OCI-LY7 (cell line): ENCODE data around the gene KLC1. TPM values are rescaled to one million over a fixed set of nuclear protein-coding genes. Genes with fewer than 3 reads are reported as not detected.
A peak's percentile ranks its signal among the peaks of the same experiment; 100 is the strongest.

ENCODE experiments used
- BruUV-seq: library from RNA; stranded (reverse); fragments of 400-500 nt; replicated peaks from 2 replicates; lab custom pipeline; 2021; lab: Mats Ljungman, UMichigan
- CTCF ChIA-PET: fragments of 300-600 bp; sonication (Branson Sonifier 250); formaldehyde crosslinking; loops from one replicate; lab custom pipeline; 2022; ENCODE audit warnings: antibody characterized with exemption; ENCODE audit not compliant: unreplicated experiment; lab: Charles Lee
- POLR2A ChIA-PET: fragments of 300-600 bp; sonication (Branson Sonifier 250); formaldehyde crosslinking; loops from one replicate; lab custom pipeline; 2022; ENCODE audit warnings: antibody characterized with exemption; lab: Charles Lee
- DNase-seq: peaks from one replicate; pipeline ENCODE4 v3.0.0-alpha.2; 2015; ENCODE audit warnings: low spot score
- H2AFZ ChIP-seq: fragments of 200-600 bp; sonication (generic), shearing (Covaris generic); 2 replicates; pipeline ENCODE4 v1.6.1; 2014; ENCODE audit warnings: mild to moderate bottlenecking, antibody characterized with exemption, low read length, moderate library complexity
- H3K27ac ChIP-seq: fragments of 200-600 bp; sonication (generic); 2 replicates; pipeline ENCODE4 v1.5.1; 2014; ENCODE audit warnings: mixed run types, low read depth, mild to moderate bottlenecking, moderate library complexity, low read length, inconsistent platforms; ENCODE audit not compliant: poor library complexity, severe bottlenecking
- H3K36me3 ChIP-seq: fragments of 200-600 bp; sonication (generic); 2 replicates; pipeline ENCODE4 v1.6.1; 2014; ENCODE audit warnings: mild to moderate bottlenecking, antibody characterized with exemption, low read length, moderate library complexity, mixed read lengths; ENCODE audit not compliant: insufficient read depth
- H3K4me1 ChIP-seq: fragments of 200-600 bp; sonication (generic); 2 replicates; pipeline ENCODE4 v1.5.1; 2014; ENCODE audit warnings: mild to moderate bottlenecking, low read length; ENCODE audit not compliant: insufficient read depth, poor library complexity, severe bottlenecking
- H3K4me2 ChIP-seq: fragments of 200-600 bp; sonication (generic); 2 replicates; pipeline ENCODE4 v1.6.1; 2014; ENCODE audit warnings: mild to moderate bottlenecking, low read length
- H3K4me3 ChIP-seq: fragments of 200-600 bp; sonication (generic); 2 replicates; pipeline ENCODE4 v1.5.1; 2014; ENCODE audit warnings: mild to moderate bottlenecking, low read depth, low read length; ENCODE audit not compliant: poor library complexity, severe bottlenecking
- H3K79me2 ChIP-seq: fragments of 200-600 bp; sonication (generic); 2 replicates; pipeline ENCODE4 v1.6.1; 2016; ENCODE audit warnings: low read depth, mild to moderate bottlenecking, low read length, moderate library complexity, mixed read lengths; ENCODE audit not compliant: insufficient read depth
- H3K9me2 ChIP-seq: fragments of 200-600 bp; sonication (generic); 2 replicates; pipeline ENCODE4 v1.6.1; 2016; ENCODE audit warnings: mild to moderate bottlenecking, low read length, mixed read lengths; ENCODE audit not compliant: insufficient read depth
- H3K9me3 ChIP-seq: fragments of 200-600 bp; sonication (generic); 2 replicates; pipeline ENCODE4 v1.6.1; 2014; ENCODE audit warnings: mild to moderate bottlenecking, mixed run types, low read length, mixed read lengths
- H4K20me1 ChIP-seq: fragments of 200-600 bp; sonication (generic); 2 replicates; pipeline ENCODE4 v1.6.1; 2014; ENCODE audit warnings: mild to moderate bottlenecking, antibody characterized with exemption, low read length, moderate library complexity, mixed read lengths; ENCODE audit not compliant: insufficient read depth
- CTCF ChIP-seq: fragments of 200-600 bp; sonication (generic); conservative IDR thresholded peaks from 2 replicates; pipeline ENCODE4 v1.5.1; 2014; ENCODE audit warnings: mild to moderate bottlenecking, antibody characterized with exemption, low read length, moderate library complexity, mixed read lengths
- EZH2phosphoT487 ChIP-seq: fragments of 200-600 bp; sonication (generic); IDR thresholded peaks from 2 replicates; pipeline ENCODE4 v1.6.1; 2018; ENCODE audit warnings: low read depth, borderline replicate concordance, mild to moderate bottlenecking, mixed run types, antibody characterized with exemption, low read length, moderate library complexity, mixed read lengths
- intact Hi-C: fragments of 100-400 bp; cut with micrococcal nuclease; formaldehyde crosslinking; loops from one replicate; pipeline ENCODE4 v1.10.0; 2022; ENCODE audit not compliant: unreplicated experiment
- total RNA-seq, 2 experiments: library from RNA; depleted of rRNA in 1 of 2; stranded (reverse); fragments of >200 nt in 1 of 2; shearing (Covaris generic) in 1 of 2; gene quantifications; 2 replicates each; pipeline ENCODE4 v1.2.3, GENCODE V29; 2014 to 2022

Gene KLC1
- total RNA-seq, 2 experiments from 2014 or later, result 147 to 157 TPM

- Histone ChIP-seq H4K20me1 (peaks cover 11% of the 10 kb centered on the region), H3K36me3 (peaks cover 4% of the 10 kb centered on the region; the same call in 1 of the 2 replicates), H3K79me2 (peaks cover 61% of the 10 kb centered on the region), H3K9me3 (no peaks in the 10 kb centered on the region), H3K4me2 (peak overlapping the region; percentile 89), H3K4me1 (peaks cover 45% of the 10 kb centered on the region), H3K9me2 (no peaks in the 10 kb centered on the region), H3K27ac (no peak overlapping the region), H2AFZ (no peak overlapping the region), H3K4me3 (peak overlapping the region; percentile 90)
- ChIA-PET CTCF (no interaction called here), POLR2A (interaction anchor here (0.7 kb wide), 1 partner anchor 37 kb away, joined by 3 read pairs; no protein-coding TSS in a partner anchor)
- no peak for TF ChIP-seq CTCF
- TF ChIP-seq EZH2phosphoT487, result no peak
- intact Hi-C loops, result no loop called here
- BruUV-seq, result TSS peak; percentile 87
- DNase-seq, result no peak
Measured at GRCh38 chr14:103630364-103631108, 1.5 kb downstream of the KLC1 start.

- intact Hi-C loops, result no loop called here
- Histone ChIP-seq H3K36me3 (peaks cover 30% of the 10 kb centered on the region), H3K27ac (no peak overlapping the region), H3K4me1 (peaks cover 24% of the 10 kb centered on the region), H3K9me2 (no peaks in the 10 kb centered on the region), H2AFZ (no peak overlapping the region), H4K20me1 (peaks cover 16% of the 10 kb centered on the region), H3K79me2 (peaks cover 89% of the 10 kb centered on the region), H3K9me3 (no peaks in the 10 kb centered on the region), H3K4me2 (no peak overlapping the region), H3K4me3 (no peak overlapping the region)
- ChIA-PET CTCF (no interaction called here), POLR2A (interaction anchor here (0.6 kb wide), 1 partner anchor 30 kb away, joined by 3 read pairs; no protein-coding TSS in a partner anchor)
- TF ChIP-seq CTCF, result no peak
- no peak for TF ChIP-seq EZH2phosphoT487
- DNase-seq, result no peak
- BruUV-seq, result no TSS peak
Measured at GRCh38 chr14:103633391-103633790, 4.4 kb downstream of the KLC1 start.

- TF ChIP-seq EZH2phosphoT487, result no peak
- TF ChIP-seq CTCF, result no peak
- no TSS peak for BruUV-seq
- ChIA-PET CTCF (no interaction called here), POLR2A (no interaction called here)
- Histone ChIP-seq H3K36me3 (peaks cover 37% of the 10 kb centered on the region), H3K9me3 (no peaks in the 10 kb centered on the region), H4K20me1 (peaks cover 16% of the 10 kb centered on the region), H3K4me1 (peaks cover 21% of the 10 kb centered on the region), H3K4me2 (no peak overlapping the region), H3K9me2 (no peaks in the 10 kb centered on the region), H2AFZ (no peak overlapping the region), H3K4me3 (no peak overlapping the region), H3K79me2 (peaks cover 96% of the 10 kb centered on the region), H3K27ac (no peak overlapping the region)
- intact Hi-C loops, result no loop called here
- no peak for DNase-seq
Measured at GRCh38 chr14:103634156-103634555, 5.1 kb downstream of the KLC1 start.
